Activated T-helper 1 cell treated with anti-CD3 and anti-CD28 coated beads, Interleukin-2, amount 50 U/mL, for 16 hours (primary cell): ENCODE results near the gene PRTN3.
"Not testable (repeated sequence)": the region's sequence is repeated elsewhere in the genome, so short reads cannot be mapped to it uniquely, and the experiment has no call there.

Experiments used
- DNase-seq, 2 donors: peaks; one replicate each; pipeline ENCODE4 v3.0.0-alpha.2; 2020; ENCODE audit warnings: low read depth in 1 of 2, low spot score in 1 of 2

Gene PRTN3

DNA sequence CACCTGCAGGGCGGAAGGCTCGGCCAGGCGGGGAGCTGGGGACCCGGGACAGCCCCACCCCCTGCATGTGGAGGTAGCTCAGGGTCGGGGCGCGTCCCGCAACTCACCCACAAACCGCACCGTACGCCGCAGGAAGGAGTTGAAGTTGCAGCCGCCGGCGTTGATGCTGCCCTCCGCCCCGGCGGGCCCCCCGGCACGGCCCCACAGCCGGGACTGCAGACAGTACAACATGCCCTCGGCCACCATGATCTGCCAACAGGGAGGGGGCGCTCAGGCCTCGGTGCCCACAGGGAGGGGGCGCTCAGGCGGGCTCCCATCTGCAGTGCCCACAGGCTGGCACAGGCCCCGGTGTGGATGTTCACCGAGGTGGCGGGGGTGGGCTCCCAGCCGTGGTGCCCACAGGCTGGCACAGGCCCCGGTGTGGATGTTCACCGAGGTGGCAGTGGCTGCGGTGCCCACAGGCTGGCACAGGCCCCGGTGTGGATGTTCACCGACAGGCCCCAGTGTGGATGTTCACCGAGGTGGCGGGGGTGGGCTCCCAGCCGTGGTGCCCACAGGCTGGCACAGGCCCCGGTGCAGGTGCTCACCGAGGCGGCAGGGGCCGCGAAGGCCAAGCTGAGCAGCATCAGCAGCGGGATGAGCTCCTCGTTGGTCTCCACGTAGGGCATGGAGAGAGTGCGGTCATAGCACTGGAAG is 25.6 kb upstream of the PRTN3 start:
- no peak for DNase-seq

DNA sequence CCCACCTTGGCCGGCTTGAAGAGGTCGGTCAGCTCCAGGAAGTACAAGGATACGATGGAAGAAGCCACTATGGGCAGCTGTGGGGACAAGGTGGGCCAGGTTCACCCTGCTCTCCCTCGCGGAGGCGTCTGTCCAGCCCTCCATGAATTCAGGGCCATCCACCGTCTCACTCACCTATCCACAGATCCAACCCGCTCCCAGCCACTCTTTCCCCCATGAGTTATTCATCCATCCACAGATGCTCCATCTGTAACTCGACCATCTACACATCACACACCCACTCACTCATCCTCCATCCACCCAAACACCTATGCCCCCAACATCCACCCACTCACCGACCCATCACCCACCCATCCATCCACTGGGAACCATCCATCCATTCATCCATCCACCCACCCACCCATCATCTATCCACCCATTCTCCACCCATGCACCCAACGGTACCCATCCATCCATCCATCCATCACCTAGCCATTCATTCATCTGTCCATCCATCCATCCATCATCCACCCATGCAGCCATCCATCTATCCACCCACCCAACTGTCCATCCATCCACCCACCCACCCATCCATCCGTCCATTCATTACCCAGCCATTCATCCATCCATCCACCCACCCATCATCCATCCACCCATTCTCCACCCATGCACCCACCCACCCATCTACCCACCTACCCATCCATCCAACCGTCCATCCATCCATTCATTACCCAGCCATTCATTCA is 24.9 kb upstream of the PRTN3 start:
- DNase-seq = no peak

DNA sequence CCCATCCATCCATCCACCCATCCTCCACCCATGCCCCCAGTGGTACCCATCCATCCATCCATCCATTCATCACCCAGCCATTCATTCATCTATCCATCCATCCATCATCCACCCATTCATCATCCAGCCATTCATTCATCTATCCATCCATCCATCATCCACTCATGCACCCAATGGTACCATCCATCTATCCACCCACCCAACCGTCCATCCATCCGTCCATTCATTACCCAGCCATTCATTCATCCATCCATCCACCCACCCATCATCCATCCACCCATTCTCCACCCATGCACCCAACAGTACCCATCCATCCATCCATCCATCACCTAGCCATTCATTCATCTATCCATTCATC is 24.3 kb upstream of the PRTN3 start:
- DNase-seq = no peak

DNA sequence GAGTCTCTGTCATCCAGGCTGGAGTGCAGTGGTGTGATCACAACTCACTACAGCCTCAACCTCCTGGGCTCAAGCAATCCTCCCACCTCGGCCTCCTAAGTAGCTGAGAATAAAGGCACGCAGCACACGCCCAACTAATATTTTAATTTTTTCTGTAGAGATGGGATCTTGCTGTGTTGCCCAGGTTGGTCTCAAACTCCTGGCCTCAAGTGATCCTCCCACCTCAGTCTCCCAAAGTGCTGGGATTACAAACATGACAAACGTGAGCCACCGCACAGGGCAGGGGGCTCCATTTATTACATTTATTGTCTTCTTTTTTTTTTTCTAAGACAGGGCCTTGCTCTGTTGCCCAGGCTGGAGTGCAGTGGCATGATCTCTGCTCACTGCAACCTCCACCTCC is 20.6 kb upstream of the PRTN3 start:
- DNase-seq = not testable (repeated sequence)

DNA sequence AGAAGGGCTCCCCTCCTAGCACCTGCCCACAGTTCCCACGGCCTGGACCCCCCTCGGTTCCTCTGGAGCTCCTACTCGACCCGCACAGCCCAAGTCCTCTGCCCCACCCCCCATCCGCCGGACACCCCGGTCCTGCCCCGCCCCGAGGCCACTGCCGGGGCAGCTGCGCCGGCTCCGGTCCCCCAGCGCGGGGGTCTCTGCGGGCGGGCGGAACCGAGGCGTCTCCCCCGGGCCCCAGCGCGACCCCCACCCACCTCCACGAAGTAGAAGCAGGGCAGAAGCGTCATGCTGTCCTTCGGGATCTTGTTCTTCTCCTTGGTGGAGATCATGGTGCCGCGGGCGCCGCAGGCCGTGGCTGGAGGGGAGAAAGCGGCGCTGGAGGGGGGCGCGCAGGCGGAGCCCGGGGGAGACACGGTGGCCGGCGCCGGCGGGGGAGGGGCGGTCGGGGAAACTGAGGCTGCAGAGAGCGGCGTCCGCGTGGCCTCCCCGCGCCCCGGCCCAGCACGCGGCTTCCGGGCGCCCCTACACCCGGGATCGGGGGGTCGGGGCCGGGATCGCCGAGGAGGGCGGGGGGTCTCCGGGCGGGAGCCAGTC is 19.5 kb upstream of the PRTN3 start:
- DNase-seq = no peak

DNA sequence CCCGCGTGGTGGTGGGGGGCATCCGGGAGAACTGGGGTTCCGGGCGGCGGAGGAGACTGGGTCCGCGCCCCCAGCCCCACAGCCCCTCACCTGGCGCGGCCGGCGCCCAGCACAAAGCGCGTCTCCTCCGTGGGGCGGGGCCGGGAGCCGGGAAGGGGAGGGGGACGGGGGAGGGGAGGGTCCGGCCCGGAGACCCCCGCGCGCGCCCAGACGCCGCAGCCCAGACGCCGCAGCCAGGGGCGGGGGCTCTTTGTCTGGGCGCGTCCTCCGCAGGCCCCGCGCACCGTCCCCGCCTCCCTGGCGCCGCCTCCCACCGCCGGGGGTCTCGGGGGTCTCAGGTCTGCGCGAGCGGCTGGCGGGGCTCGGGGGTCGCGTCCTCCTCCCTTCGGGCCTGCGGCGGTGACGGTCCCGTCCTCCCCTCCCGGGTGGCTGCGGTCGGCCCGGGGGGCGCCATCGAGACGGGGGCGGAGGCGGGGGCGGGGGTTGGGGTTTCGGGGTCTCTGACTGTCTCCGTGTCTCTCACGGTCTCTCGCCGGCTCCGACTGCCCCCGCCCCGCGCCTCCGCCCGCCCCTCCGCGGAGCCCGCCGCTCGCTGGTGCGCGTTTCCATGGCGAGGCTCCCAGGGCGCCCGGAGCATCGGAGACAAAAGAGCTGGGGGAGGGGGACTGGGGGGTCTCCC is 18.8 kb upstream of the PRTN3 start, which contains the start of gene PLPPR3:
Gene PLPPR3 (minus strand): TSS at position 131 of the 679 bp plus-strand sequence. CDS start 396 bp downstream, outside the sequence.
- DNase-seq = no peak

GRCh38 chr19:823565-824121 is 17.2 kb upstream of the PRTN3 start:
- no peak for DNase-seq

DNA sequence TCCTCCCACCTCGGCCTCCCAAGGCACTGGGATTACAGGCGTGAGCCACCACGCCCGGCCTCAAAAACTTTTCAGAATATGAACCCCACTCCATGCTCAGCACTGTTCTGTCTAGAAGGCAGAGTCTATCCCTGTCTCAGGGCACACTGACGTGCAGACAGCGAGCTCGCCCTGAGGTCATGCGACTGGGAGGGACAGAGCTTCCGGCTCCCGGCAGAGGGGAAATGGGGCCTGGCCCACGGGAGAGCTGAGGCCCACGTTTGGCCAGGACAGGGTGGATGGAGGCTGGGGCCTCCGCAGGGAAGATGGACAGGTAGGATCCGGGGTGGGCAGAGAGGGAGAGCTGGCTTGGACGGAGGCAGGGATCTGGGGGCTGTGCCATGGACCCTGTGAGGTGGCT is 15.9 kb upstream of the PRTN3 start:
- DNase-seq = no peak

DNA sequence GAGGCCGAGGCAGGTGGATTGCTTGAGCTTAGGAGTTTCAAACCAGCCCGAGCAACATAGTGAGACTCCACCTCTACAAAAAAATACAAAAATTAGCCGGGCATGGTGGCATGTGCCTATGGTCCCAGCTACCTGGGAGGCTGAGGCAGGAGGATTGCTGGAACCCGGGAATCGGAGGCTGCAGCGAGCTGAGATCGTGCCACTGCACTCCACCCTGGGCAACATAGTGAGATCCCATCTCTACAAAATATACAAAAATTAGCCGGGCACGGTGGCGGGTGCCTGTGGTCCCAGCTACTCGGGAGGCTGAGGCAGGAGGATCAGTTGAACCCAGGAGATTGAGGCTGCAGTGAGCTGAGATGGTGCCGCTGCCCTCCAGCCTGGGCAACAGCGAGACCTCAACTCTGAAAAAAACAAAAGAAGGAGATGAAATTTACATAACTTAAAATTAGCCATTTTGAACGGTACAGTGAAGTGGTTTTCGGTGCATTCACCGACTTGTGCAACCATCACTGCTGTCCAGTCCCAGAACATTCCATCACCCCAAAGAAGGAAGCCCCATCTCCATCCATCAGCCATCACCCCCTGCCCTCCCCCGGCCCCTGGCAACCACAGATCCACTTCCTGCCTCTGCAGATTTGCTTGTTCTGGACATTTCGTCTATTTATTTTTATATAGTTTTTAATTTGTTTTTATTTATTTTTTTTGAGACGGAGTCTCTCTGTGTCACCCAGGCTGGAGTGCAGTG is 14.7 kb upstream of the PRTN3 start:
- DNase-seq = no peak

- DNase-seq = no peak
These were observed 13.5 kb upstream of the PRTN3 start for GRCh38 chr19:827314-827709.

DNA sequence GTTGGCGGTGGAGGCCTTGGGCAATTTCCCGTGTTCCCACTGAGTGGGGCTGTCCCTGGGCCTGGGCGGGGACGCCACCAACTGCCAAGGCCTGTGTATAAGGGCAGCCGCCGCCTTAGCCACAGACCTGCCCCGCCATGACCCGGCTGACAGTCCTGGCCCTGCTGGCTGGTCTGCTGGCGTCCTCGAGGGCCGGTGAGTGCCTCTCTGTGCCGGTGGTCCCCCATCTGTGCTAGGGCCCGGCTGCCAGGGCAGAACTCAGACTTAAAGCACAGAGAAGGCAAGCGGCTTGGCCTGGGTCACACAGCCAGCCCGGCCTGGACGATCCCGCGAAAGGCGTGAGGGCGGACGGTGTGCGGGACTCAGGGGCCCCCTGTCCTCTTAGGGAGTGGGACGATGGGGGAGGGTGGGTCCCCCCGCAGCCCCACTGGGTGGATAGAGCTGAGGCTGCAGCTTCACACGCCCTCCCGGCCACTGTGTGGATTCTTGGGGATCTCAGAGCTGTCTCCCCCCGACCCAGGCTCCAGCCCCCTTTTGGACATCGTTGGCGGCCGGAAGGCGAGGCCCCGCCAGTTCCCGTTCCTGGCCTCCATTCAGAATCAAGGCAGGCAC is 13.0 kb upstream of the PRTN3 start, which contains the start of gene AZU1:
Gene AZU1 (plus strand): TSS at position 128 of the 612 bp plus-strand sequence. CDS start 10 bp downstream, at position 138.
- no peak for DNase-seq

- DNase-seq = no peak
These were observed 11.6 kb upstream of the PRTN3 start for GRCh38 chr19:829129-829758.

- DNase-seq = no peak
These were observed 9.1 kb upstream of the PRTN3 start for GRCh38 chr19:831407-832369.

- DNase-seq = no peak
These were observed 6.6 kb upstream of the PRTN3 start for GRCh38 chr19:834216-834615.

DNA sequence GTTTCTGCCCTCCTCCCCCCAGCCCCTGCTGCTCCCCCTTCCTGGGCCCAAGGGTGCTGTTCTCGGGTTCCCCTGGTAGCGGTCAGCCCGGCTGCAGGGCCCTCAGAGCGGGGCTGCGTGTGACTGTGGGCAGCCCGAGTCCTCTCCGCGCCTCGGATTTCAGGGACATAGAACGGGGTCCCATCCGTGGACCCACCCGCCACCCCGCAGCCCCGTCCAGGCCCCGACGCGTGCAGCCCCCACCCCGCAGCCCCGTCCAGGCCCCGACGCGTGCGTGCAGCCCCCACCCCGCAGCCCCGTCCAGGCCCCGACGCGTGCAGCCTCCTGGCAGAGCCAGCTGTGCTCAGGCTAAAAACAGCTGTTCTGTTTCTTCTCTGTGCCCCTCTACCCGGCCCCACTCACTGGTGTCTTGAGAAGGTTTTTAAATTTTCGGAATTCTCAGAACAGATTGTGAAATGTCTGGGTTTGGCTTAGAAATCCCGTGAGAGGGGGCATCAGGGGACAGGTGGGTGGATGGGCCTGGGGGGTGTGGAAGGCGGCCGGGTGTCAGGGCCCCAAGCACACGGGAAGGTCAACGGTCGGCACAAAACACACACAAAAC is 5.5 kb upstream of the PRTN3 start:
- no peak for DNase-seq

- DNase-seq = not testable (repeated sequence)
These were observed 2.0 kb downstream of the PRTN3 start for GRCh38 chr19:842802-843179.

GRCh38 chr19:843180-843835 is 2.5 kb downstream of the PRTN3 start:
- no peak for DNase-seq
